HEK293T (cell line): ENCODE measurements around the gene TTC21A.

Experiments used
- BHLHE40 ChIP-seq: fragments of 450-650 bp; IDR thresholded peaks from 2 replicates; pipeline ENCODE4 v1.6.1; 2016; ENCODE audit warnings: mild to moderate bottlenecking, moderate library complexity, borderline replicate concordance
- ELF4 ChIP-seq: fragments of 450-650 bp; IDR thresholded peaks from 2 replicates; pipeline ENCODE4 v1.6.1; 2017; ENCODE audit warnings: antibody characterized with exemption
- NFRKB ChIP-seq: fragments of 450-650 bp; IDR thresholded peaks from 2 replicates; pipeline ENCODE4 v1.6.1; 2016; ENCODE audit warnings: mild to moderate bottlenecking, moderate library complexity
- PKNOX1 ChIP-seq: fragments of 450-650 bp; IDR thresholded peaks from 2 replicates; pipeline ENCODE4 v1.6.1; 2016
- SP1 ChIP-seq: fragments of 450-650 bp; IDR thresholded peaks from 2 replicates; pipeline ENCODE4 v1.6.1; 2017
- TARDBP ChIP-seq: fragments of 450-650 bp; IDR thresholded peaks from 2 replicates; pipeline ENCODE4 v1.6.1; 2016

- TF ChIP-seq BHLHE40 (no peak), TARDBP (no peak), NFRKB (no peak), ELF4 (no peak), PKNOX1 (no peak), SP1 (no peak)
These were observed 5.1 kb downstream of the TTC21A start for GRCh38 chr3:39112535-39112934.
